Neural progenitor cell (in vitro differentiated cells): ENCODE measurements around the gene CD79A. TPM values are rescaled to one million over a fixed set of nuclear protein-coding genes. Genes with fewer than 3 reads are reported as not detected.
A peak's percentile ranks its signal among the peaks of the same experiment; 100 is the strongest.

Experiments used
- DNase-seq: peaks from one replicate; pipeline ENCODE4 v3.0.0-alpha.2; 2016; ENCODE audit warnings: low spot score
- H2AFZ ChIP-seq: fragments of 200-600 bp; sonication (generic); replicated peaks from 2 replicates; pipeline ENCODE4 v1.6.1; 2016; ENCODE audit warnings: antibody characterized with exemption
- H3F3A ChIP-seq: fragments of 200-600 bp; sonication (generic); 2 replicates; pipeline ENCODE4 v1.6.1; 2016; ENCODE audit warnings: antibody characterized with exemption, low read depth
- H3K27ac ChIP-seq: fragments of 200-600 bp; sonication (generic); 2 replicates; pipeline ENCODE4 v1.5.1; 2016; ENCODE audit warnings: mild to moderate bottlenecking
- H3K27me3 ChIP-seq: fragments of 200-600 bp; sonication (generic); 2 replicates; pipeline ENCODE4 v1.6.1; 2016; ENCODE audit warnings: mild to moderate bottlenecking, moderate library complexity
- H3K36me3 ChIP-seq: fragments of 200-600 bp; sonication (generic); 2 replicates; pipeline ENCODE4 v1.5.1; 2016
- H3K4me1 ChIP-seq: fragments of 200-600 bp; sonication (generic); 2 replicates; pipeline ENCODE4 v1.6.1; 2016; ENCODE audit warnings: mixed run types
- H3K4me2 ChIP-seq: fragments of 200-600 bp; sonication (generic); 2 replicates; pipeline ENCODE4 v1.6.1; 2016
- H3K4me3 ChIP-seq: fragments of 200-600 bp; sonication (generic); 2 replicates; pipeline ENCODE4 v1.5.1; 2016
- H3K79me2 ChIP-seq: fragments of 200-600 bp; sonication (generic); 2 replicates; pipeline ENCODE4 v1.6.1; 2016; ENCODE audit warnings: low read depth
- H3K9ac ChIP-seq: fragments of 200-600 bp; sonication (generic); 2 replicates; pipeline ENCODE4 v1.6.1; 2016
- H3K9me3 ChIP-seq: fragments of 200-600 bp; sonication (generic); 2 replicates; pipeline ENCODE4 v1.5.1; 2016; ENCODE audit warnings: low read depth
- H4K20me1 ChIP-seq: fragments of 200-600 bp; sonication (generic); 2 replicates; pipeline ENCODE4 v1.6.1; 2016; ENCODE audit warnings: low read depth
- H3K27ac Mint-ChIP-seq: 3 replicates; pipeline ENCODE4 v1.8.0; 2021; ENCODE audit warnings: mixed read lengths
- H3K27me3 Mint-ChIP-seq: 2 replicates; pipeline ENCODE4 v1.8.0; 2022; ENCODE audit warnings: low read depth, mild to moderate bottlenecking, inconsistent platforms, moderate library complexity, mixed read lengths; ENCODE audit not compliant: insufficient read depth
- H3K36me3 Mint-ChIP-seq: 3 replicates; pipeline ENCODE4 v1.8.0; 2021; ENCODE audit warnings: mixed read lengths
- H3K4me1 Mint-ChIP-seq: 3 replicates; pipeline ENCODE4 v1.8.0; 2021; ENCODE audit warnings: mixed read lengths
- H3K4me3 Mint-ChIP-seq: 3 replicates; pipeline ENCODE4 v1.8.0; 2021; ENCODE audit warnings: mild to moderate bottlenecking, moderate library complexity, mixed read lengths
- H3K9me3 Mint-ChIP-seq: 3 replicates; pipeline ENCODE4 v1.8.0; 2020; ENCODE audit warnings: mixed read lengths
- EZH2 ChIP-seq: fragments of 200-600 bp; sonication (generic); IDR thresholded peaks from 2 replicates; pipeline ENCODE4 v1.6.1; 2017; ENCODE audit warnings: antibody characterized with exemption, mild to moderate bottlenecking, moderate library complexity
- EZH2phosphoT487 ChIP-seq: fragments of 200-600 bp; sonication (generic); IDR thresholded peaks from 2 replicates; pipeline ENCODE4 v1.6.1; 2017; ENCODE audit warnings: antibody characterized with exemption
- total RNA-seq: library from RNA; depleted of rRNA; stranded (reverse); fragments of >200 nt; gene quantifications from 2 replicates; pipeline ENCODE4 v1.2.3, GENCODE V29; 2015; ENCODE audit warnings: low replicate concordance
- TF ChIP-seq, protein P1 (sequence below): fragments of 200-600 bp; sonication (generic); IDR thresholded peaks from 2 replicates; pipeline ENCODE4 v1.5.1; 2017; ENCODE audit warnings: antibody characterized with exemption, mild to moderate bottlenecking

The CD79A gene
- total RNA-seq, 1 donor from 2014 or later: 0.11 TPM

DNA sequence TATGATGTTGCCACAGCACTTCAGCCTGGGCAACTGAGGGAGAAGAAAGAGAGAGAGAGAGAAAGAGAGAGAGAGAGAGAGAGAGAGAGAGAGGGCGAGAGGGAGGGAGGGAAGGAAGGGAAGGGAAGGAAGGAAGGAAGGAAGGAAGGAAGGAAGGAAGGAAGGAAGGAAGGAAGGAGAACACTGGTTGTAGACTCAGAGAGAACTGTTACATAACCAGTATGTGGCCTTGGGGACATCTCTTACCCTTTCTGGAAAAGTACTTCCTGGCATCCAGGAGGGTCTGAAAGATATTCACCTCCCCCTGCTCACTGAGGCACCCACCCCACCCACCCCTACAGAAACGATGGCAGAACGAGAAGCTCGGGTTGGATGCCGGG lies 3.2 kb downstream of the CD79A start:
- peak overlapping the region; percentile 36 for H3K4me3 Mint-ChIP-seq
- TF ChIP-seq, protein P1, sequence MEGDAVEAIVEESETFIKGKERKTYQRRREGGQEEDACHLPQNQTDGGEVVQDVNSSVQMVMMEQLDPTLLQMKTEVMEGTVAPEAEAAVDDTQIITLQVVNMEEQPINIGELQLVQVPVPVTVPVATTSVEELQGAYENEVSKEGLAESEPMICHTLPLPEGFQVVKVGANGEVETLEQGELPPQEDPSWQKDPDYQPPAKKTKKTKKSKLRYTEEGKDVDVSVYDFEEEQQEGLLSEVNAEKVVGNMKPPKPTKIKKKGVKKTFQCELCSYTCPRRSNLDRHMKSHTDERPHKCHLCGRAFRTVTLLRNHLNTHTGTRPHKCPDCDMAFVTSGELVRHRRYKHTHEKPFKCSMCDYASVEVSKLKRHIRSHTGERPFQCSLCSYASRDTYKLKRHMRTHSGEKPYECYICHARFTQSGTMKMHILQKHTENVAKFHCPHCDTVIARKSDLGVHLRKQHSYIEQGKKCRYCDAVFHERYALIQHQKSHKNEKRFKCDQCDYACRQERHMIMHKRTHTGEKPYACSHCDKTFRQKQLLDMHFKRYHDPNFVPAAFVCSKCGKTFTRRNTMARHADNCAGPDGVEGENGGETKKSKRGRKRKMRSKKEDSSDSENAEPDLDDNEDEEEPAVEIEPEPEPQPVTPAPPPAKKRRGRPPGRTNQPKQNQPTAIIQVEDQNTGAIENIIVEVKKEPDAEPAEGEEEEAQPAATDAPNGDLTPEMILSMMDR: no peak
- TF ChIP-seq EZH2phosphoT487 (no peak), EZH2 (no peak)

DNA sequence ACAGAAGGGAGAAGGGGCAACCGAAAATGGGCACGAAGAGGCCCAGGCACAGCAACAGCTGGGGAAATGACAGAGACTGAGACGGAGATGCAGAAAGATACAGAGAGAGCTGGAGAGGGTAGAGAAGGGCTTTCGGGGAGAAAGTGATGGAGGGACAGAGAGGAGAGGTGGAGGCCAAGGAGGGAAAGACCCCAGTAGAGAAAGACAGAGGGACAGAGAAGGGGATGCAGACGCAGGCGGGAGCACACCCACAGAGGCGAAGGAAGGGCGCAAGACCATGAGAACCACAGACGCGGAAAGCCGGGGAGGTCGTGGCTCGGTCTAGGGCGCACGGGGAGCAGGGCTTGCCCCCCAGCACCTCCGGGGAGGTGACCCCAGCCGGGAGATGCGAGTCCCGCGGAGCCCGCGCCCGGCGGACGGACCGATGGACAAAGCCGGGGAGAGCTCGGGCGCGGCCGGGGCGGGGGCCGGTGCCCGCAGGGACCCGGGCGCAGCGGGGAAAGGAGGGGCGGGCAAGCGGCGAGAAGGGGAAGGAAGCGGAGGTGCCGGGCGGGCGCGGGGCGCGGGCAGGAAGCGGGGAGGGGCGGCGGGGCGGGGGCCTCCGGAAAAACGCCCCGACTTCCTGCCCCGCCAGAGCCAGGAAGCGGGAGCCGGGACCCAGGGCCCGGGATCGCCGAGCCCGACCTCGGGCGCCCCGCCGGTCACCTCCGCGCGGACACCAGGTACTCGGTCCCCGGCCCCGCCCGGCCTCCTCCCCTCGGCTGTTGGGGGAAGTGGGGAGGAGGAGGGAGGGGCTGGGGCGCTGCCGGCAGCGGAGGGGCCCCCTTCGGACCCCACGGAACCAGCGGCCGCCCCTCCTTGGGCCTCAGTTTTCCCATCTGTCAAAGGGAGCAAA lies 5.7 kb downstream of the CD79A start, which contains the start of gene ARHGEF1:
Gene ARHGEF1 (plus strand): TSS at position 617 of the 895 bp plus-strand sequence. CDS start 4,899 bp downstream, outside the sequence.
- H3K4me3 ChIP-seq: peak within 1 kb of the TSS; percentile 92
- H3K36me3 ChIP-seq: no peaks in the 10 kb centered on the region
- H3K79me2 ChIP-seq: peaks cover 9% of the 10 kb centered on the region
- H4K20me1 ChIP-seq: no peaks in the 10 kb centered on the region
- peaks cover 50% of the 10 kb centered on the region for H3K27me3 ChIP-seq
- Mint-ChIP-seq H3K36me3 (no peaks in the 10 kb centered on the region), H3K9me3 (no peaks in the 10 kb centered on the region), H3K27ac (no peak within 1 kb of the TSS), H3K4me1 (peaks cover 18% of the 10 kb centered on the region), H3K27me3 (peaks cover 31% of the 10 kb centered on the region), H3K4me3 (peak within 1 kb of the TSS; percentile 94)
- H3F3A ChIP-seq: peaks cover 22% of the 10 kb centered on the region
- H2AFZ ChIP-seq: peak within 1 kb of the TSS; percentile 93
- no peak for TF ChIP-seq EZH2
- no peak for TF ChIP-seq EZH2phosphoT487
- TF ChIP-seq, protein P1: no peak
- peak within 1 kb of the TSS; percentile 40 for H3K9ac ChIP-seq
- H3K4me1 ChIP-seq: peaks cover 6% of the 10 kb centered on the region
- peak; percentile 61 for DNase-seq
- peak within 1 kb of the TSS; percentile 97 for H3K4me2 ChIP-seq
- H3K27ac ChIP-seq: no peak within 1 kb of the TSS
- no peaks in the 10 kb centered on the region for H3K9me3 ChIP-seq

More for the DNA sequence above, 3.2 kb downstream of the CD79A start:
- Histone ChIP-seq H3K4me3 (no peak overlapping the region), H3K27ac (no peak overlapping the region), H3K36me3 (no peaks in the 10 kb centered on the region), H3K4me2 (no peak overlapping the region), H3F3A (peaks cover 22% of the 10 kb centered on the region), H3K27me3 (peaks cover 54% of the 10 kb centered on the region), H2AFZ (no peak overlapping the region), H4K20me1 (no peaks in the 10 kb centered on the region), H3K9me3 (no peaks in the 10 kb centered on the region), H3K4me1 (peaks cover 6% of the 10 kb centered on the region), H3K79me2 (peaks cover 9% of the 10 kb centered on the region), H3K9ac (no peak overlapping the region)
- Mint-ChIP-seq H3K36me3 (no peaks in the 10 kb centered on the region), H3K27me3 (peaks cover 33% of the 10 kb centered on the region), H3K9me3 (no peaks in the 10 kb centered on the region), H3K4me1 (peaks cover 18% of the 10 kb centered on the region), H3K27ac (no peak overlapping the region)
- DNase-seq: no peak

DNA sequence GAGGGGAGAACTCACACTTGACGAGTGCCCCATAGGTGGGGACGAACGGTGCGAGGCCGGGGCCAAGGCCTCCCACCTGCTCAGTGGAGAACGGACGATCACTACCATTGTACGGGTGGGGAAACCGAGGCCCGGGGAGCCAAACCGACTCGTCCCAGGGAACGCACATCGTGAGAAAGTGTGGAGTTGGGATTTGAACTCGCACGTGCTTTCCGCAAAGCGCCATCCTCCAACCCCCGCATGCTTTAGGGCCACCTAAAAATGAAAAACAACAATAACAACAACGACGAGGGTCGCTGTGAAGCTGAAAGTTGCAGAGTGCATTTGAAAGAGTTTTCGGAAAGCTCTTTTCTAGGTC lies 6.4 kb downstream of the CD79A start:
- Mint-ChIP-seq H3K27me3 (peaks cover 31% of the 10 kb centered on the region), H3K36me3 (no peaks in the 10 kb centered on the region), H3K27ac (no peak overlapping the region), H3K4me1 (peaks cover 18% of the 10 kb centered on the region), H3K9me3 (no peaks in the 10 kb centered on the region), H3K4me3 (peak overlapping the region; percentile 94)
- H3F3A ChIP-seq: peaks cover 22% of the 10 kb centered on the region
- H3K9ac ChIP-seq: no peak overlapping the region
- peak overlapping the region; percentile 93 for H2AFZ ChIP-seq
- H3K27me3 ChIP-seq: peaks cover 44% of the 10 kb centered on the region
- peak; percentile 19 for DNase-seq
- H3K27ac ChIP-seq: no peak overlapping the region
- TF ChIP-seq EZH2: no peak
- no peaks in the 10 kb centered on the region for H3K36me3 ChIP-seq
- H3K4me2 ChIP-seq: peak overlapping the region; percentile 97
- no peaks in the 10 kb centered on the region for H4K20me1 ChIP-seq
- H3K4me3 ChIP-seq: peak overlapping the region; percentile 92
- no peaks in the 10 kb centered on the region for H3K9me3 ChIP-seq
- H3K79me2 ChIP-seq: peaks cover 9% of the 10 kb centered on the region
- H3K4me1 ChIP-seq: peaks cover 6% of the 10 kb centered on the region
